Lung (tissue), 12 donors: ENCODE data around the gene ADAMTS15. TPM values are rescaled to one million over a fixed set of nuclear protein-coding genes. Genes with fewer than 3 reads are reported as not detected.

ENCODE experiments used
- ATAC-seq: fragments of 200-7000 bp; cut with Tn5 transposase; one replicate; pipeline ENCODE4 v1.9.1; 2020; ENCODE audit warnings: moderate number of reproducible peaks; ENCODE audit not compliant: insufficient read depth, low FRiP score
- DNase-seq, 3 donors: peaks; one replicate each; pipeline ENCODE4 v3.0.0-alpha.2; 2013 to 2017
- H3K27ac ChIP-seq, 2 donors: one replicate each; pipeline ENCODE4 v1.5.1; 2013; ENCODE audit warnings: mild to moderate bottlenecking in 2 of 2, moderate library complexity in 2 of 2, control low read depth in 1 of 2, inconsistent platforms in 1 of 2, low read depth in 1 of 2, low read length in 1 of 2
- H3K27me3 ChIP-seq, 3 donors: one replicate each; pipeline ENCODE4 v1.5.1; 2013; ENCODE audit warnings: low read length in 2 of 3; ENCODE audit not compliant: control insufficient read depth in 3 of 3, insufficient read depth in 3 of 3
- H3K36me3 ChIP-seq, 4 donors: one replicate each; pipeline ENCODE4 v1.5.1; 2013; ENCODE audit warnings: low read length in 4 of 4, mild to moderate bottlenecking in 1 of 4, moderate library complexity in 1 of 4; ENCODE audit not compliant: control insufficient read depth in 4 of 4, insufficient read depth in 4 of 4
- H3K4me1 ChIP-seq, 5 donors: one replicate each; pipeline ENCODE4 v1.5.1; 2013; ENCODE audit warnings: low read length in 5 of 5, mild to moderate bottlenecking in 2 of 5, moderate library complexity in 1 of 5; ENCODE audit not compliant: control insufficient read depth in 5 of 5, insufficient read depth in 5 of 5
- H3K4me3 ChIP-seq: one replicate; pipeline ENCODE4 v1.5.1; 2013; ENCODE audit warnings: mild to moderate bottlenecking, control low read depth, moderate library complexity
- H3K9ac ChIP-seq, 2 donors: one replicate each; pipeline ENCODE4 v1.5.1; 2013; ENCODE audit warnings: low read length in 2 of 2, control low read depth in 1 of 2; ENCODE audit not compliant: insufficient read depth in 1 of 2
- H3K9me3 ChIP-seq, 4 donors: one replicate each; pipeline ENCODE4 v1.5.1; 2013; ENCODE audit warnings: low read length in 3 of 4, mild to moderate bottlenecking in 1 of 4, moderate library complexity in 1 of 4; ENCODE audit not compliant: control insufficient read depth in 4 of 4, insufficient read depth in 3 of 4
- CTCF ChIP-seq: IDR thresholded peaks from 2 replicates; pipeline ENCODE4 v1.5.1; 2012; ENCODE audit warnings: mild to moderate bottlenecking; ENCODE audit errors: control extremely low read depth, extremely low read depth
- WGBS, 2 donors: extraction: QIAGEN DNeasy Blood & Tissue Kit; methylation state at CpG; one replicate each; pipeline ENCODE4 v1.1.7; 2013; 5-methylcytosine and 5-hydroxymethylcytosine counted together
- polyA plus RNA-seq, 2 donors: library from polyadenylated mRNA; stranded (reverse); fragments of 200-250 nt; gene quantifications; one replicate each; pipeline ENCODE4 v1.2.1, GENCODE V29; 2013
- total RNA-seq, 2 donors: library from RNA; depleted of rRNA in 1 of 2; stranded (reverse); fragments of >200 nt in 1 of 2; gene quantifications; one replicate each; pipeline ENCODE4 v1.2.1, GENCODE V29; 2014 to 2021
- donor health status: control.
- donor health status: control.
- donor health status: Bipolar disorder and iron deficiency.
- donor health status: healthy.
- donor health status: DM: yes; HTN: yes; CAD: no.

ADAMTS15 gene
- total and polyA plus RNA-seq, 4 donors: 4.4 to 22.9 (median 13.3) TPM

- Histone ChIP-seq H3K36me3 (peaks cover 0 to 47% (median 23%) of the 10 kb centered on the region in 4 donors), H3K9ac (no peak overlapping the region), H3K4me1 (peaks cover 10 to 41% (median 31%) of the 10 kb centered on the region in 5 donors), H3K9me3 (no peaks in the 10 kb centered on the region), H3K4me3 (no peak overlapping the region), H3K27me3 (no peaks in the 10 kb centered on the region), H3K27ac (peak overlapping the region; percentile 37 to 83)
- DNase-seq: no peak
- ATAC-seq: no peak
- TF ChIP-seq CTCF: no peak
- 86 to 88% methylated on average over 16 of the region's 16 CpGs for WGBS, 2 donors
Measured at GRCh38 chr11:130476922-130477491, 28.6 kb downstream of the ADAMTS15 start.

GRCh38 chr11:130477586-130478203, 29.2 kb downstream of the ADAMTS15 start:
- DNase-seq (no peak), ATAC-seq (no peak)
- H3K27ac ChIP-seq: peak overlapping the region; percentile 72 to 83
- H3K9ac ChIP-seq: no peak overlapping the region
- WGBS, 2 donors: 62 to 73% methylated on average over 6 of the region's 6 CpGs
- H3K9me3 ChIP-seq: no peaks in the 10 kb centered on the region
- no peak for TF ChIP-seq CTCF
- peaks cover 0 to 46% (median 21%) of the 10 kb centered on the region in 4 donors for H3K36me3 ChIP-seq
- H3K27me3 ChIP-seq: no peaks in the 10 kb centered on the region
- peaks cover 10 to 41% (median 33%) of the 10 kb centered on the region in 5 donors for H3K4me1 ChIP-seq
- no peak overlapping the region for H3K4me3 ChIP-seq

GRCh38 chr11:130478204-130478701, 29.8 kb downstream of the ADAMTS15 start:
- WGBS, 2 donors: 37 to 65% methylated on average over 10 of the region's 10 CpGs
- no peak overlapping the region for H3K9ac ChIP-seq
- peak; percentile 50 for ATAC-seq

More at GRCh38 chr11:130478204-130478701, 29.8 kb downstream of the ADAMTS15 start:
- Histone ChIP-seq H3K36me3 (peaks cover 0 to 40% (median 18%) of the 10 kb centered on the region in 4 donors), H3K27me3 (no peaks in the 10 kb centered on the region), H3K27ac (peak overlapping the region; percentile 72 to 83), H3K4me1 (peaks cover 10 to 46% (median 39%) of the 10 kb centered on the region in 5 donors), H3K4me3 (no peak overlapping the region), H3K9me3 (no peaks in the 10 kb centered on the region)
- TF ChIP-seq CTCF: no peak
- peak; percentile 72 to 81 (median 73) for DNase-seq
